DND-41 (cell line): ENCODE measurements around the gene LCA5L.

Experiments used
- EZH2 ChIP-seq: IDR thresholded peaks from 3 replicates; pipeline ENCODE4 v1.6.1; 2012; ENCODE audit warnings: borderline replicate concordance, low read depth, mild to moderate bottlenecking, moderate library complexity, low read length, inconsistent platforms; ENCODE audit not compliant: severe bottlenecking
- TF ChIP-seq, protein P1 (sequence below): IDR thresholded peaks from 2 replicates; pipeline ENCODE4 v1.5.1; 2012; ENCODE audit warnings: borderline replicate concordance, low read length, moderate library complexity, mild to moderate bottlenecking; ENCODE audit not compliant: poor library complexity, severe bottlenecking; ENCODE audit errors: extremely low read depth

DNA sequence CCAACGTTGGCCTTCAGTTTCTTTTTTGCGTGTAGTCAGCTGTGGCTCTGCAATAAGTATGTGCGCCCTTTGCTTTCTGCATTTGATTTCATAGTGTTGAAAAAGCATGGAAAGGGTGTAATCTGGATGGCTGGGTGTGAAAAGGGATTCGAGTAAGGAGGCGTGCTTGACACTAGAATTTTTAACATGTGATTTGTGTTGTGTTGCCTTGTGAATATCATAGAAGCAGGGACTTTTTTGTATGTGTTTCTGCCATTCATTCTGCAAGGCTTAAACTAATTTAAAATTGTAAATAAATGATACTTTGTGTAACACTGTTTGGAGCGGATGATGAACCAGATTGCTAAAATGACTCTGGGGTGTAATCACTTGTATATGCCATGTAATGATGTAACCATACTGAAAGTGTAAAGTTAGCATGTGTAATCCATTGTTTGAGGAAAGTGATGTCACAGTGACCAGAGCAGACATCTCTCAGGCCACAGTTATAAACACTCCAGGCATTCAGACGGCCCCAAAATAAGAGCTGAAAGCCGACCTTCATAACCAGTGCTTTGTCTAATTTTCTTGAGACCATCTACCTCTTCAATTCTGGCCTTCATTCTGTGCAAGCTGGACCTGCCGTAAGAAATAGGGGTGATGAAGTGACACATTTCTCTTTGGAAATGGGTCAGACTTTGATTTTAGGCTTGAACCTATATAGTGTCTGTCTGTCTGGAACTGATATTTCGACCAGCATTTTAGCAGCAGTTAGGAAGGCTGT is 6.8 kb upstream of the LCA5L start:
- TF ChIP-seq, protein P1, sequence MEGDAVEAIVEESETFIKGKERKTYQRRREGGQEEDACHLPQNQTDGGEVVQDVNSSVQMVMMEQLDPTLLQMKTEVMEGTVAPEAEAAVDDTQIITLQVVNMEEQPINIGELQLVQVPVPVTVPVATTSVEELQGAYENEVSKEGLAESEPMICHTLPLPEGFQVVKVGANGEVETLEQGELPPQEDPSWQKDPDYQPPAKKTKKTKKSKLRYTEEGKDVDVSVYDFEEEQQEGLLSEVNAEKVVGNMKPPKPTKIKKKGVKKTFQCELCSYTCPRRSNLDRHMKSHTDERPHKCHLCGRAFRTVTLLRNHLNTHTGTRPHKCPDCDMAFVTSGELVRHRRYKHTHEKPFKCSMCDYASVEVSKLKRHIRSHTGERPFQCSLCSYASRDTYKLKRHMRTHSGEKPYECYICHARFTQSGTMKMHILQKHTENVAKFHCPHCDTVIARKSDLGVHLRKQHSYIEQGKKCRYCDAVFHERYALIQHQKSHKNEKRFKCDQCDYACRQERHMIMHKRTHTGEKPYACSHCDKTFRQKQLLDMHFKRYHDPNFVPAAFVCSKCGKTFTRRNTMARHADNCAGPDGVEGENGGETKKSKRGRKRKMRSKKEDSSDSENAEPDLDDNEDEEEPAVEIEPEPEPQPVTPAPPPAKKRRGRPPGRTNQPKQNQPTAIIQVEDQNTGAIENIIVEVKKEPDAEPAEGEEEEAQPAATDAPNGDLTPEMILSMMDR = no peak
- no peak for TF ChIP-seq EZH2
